HG03521 (cell line): ENCODE measurements around the gene ATP6V1E1.

Experiments
- ATAC-seq: cut with Tn5 transposase; IDR thresholded peaks from one replicate; pipeline ENCODE4 v1.9.1; 2021; ENCODE audit warnings: mild to moderate bottlenecking, moderate library complexity; ENCODE audit not compliant: unreplicated experiment

The ATP6V1E1 gene

GRCh38 chr22:17634696-17635095 is 6.1 kb upstream of the ATP6V1E1 start:
- ATAC-seq: no peak

DNA sequence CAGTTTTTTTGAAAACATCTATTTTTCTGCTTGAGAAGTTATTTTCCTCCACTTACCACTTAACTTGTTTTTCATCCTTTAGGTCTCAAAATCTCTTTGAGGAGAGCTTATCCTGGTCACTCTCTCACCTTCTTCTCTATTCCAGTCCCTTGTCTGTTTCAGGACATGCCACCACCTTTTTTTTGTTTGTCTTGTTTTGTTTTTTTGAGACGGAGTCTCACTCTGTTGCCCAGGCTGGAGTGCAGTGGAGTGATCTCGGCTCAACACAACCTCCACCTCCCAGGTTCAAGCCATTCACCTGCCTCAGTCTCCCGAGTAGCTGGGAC is 5.4 kb upstream of the ATP6V1E1 start:
- ATAC-seq: no peak

GRCh38 chr22:17633217-17633997 is 4.9 kb upstream of the ATP6V1E1 start:
- no peak for ATAC-seq

GRCh38 chr22:17631076-17631565 is 2.6 kb upstream of the ATP6V1E1 start:
- no peak for ATAC-seq

GRCh38 chr22:17629641-17630040 is 1.1 kb upstream of the ATP6V1E1 start:
- no peak for ATAC-seq

GRCh38 chr22:17629173-17629489 is 582 bp upstream of the ATP6V1E1 start:
- ATAC-seq: no peak

DNA sequence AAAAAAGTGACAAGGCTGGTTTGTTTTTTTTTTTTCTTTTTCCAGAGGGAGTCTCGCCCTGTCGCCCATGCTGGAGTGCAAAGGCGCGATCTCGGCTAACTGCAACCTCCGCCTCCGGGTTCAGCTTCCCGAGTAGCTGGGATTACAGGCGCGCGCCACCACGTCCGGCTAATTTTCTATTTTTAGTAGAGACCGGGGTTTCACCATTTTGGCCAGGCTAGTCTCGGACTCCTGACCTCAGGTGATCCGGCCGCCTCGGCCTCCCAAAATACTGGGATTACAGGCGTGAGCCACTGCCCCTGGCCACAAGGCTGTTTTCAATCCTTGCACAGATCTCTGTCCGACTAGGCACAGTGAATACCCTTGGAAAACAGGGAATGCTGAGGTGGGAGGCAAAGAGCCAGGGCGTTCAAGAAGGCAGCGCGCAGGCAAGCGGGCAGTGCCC is 566 bp downstream of the ATP6V1E1 start:
- ATAC-seq: no peak

DNA sequence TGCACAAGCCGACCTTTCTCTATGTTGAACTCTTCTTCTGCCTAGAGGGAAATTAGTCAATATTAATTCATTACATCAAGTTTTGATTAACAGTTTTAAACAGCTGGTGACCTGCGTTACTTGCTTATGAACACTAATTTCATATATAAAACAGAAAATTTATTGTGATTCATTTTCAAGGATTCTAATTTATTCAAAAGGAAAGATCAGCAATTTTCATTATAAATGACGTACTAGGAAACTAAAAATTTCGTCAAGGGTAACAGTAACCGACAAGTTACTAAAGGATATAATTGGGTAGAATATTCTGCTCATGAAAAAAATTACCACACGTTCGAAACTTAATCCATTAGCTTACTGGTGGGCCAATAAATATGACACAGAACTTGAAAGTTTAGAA is 15.3 kb downstream of the ATP6V1E1 start:
- no peak for ATAC-seq

DNA sequence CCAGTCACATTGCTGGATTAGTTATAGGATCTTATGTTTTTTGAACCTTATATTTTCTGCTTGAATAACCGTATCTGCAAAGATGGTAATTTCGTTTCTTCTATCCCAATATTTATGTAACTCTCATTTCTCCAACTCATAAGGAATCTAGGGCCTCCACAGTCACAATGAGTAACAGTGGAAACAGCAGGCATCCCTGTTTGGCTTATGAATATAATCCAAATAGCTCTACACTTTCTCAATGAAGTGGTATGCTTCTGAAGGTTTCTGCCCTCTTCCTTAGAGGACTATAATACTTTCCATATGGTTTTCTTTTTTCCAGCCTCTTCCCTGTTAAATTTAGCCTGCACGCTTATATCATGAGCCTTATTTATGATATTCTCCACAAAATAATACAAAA is 16.5 kb downstream of the ATP6V1E1 start:
- no peak for ATAC-seq

- no peak for ATAC-seq
Measured at GRCh38 chr22:17607891-17608521, 20.5 kb downstream of the ATP6V1E1 start.

- no peak for ATAC-seq
Measured at GRCh38 chr22:17606496-17606895, 22.1 kb downstream of the ATP6V1E1 start.

- no peak for ATAC-seq
Measured at GRCh38 chr22:17603668-17604067, 24.9 kb downstream of the ATP6V1E1 start.

GRCh38 chr22:17601031-17601430 is 27.5 kb downstream of the ATP6V1E1 start:
- no peak for ATAC-seq

GRCh38 chr22:17598318-17598717 is 30.2 kb downstream of the ATP6V1E1 start:
- no peak for ATAC-seq

GRCh38 chr22:17597217-17597616 is 31.3 kb downstream of the ATP6V1E1 start:
- ATAC-seq: no peak

DNA sequence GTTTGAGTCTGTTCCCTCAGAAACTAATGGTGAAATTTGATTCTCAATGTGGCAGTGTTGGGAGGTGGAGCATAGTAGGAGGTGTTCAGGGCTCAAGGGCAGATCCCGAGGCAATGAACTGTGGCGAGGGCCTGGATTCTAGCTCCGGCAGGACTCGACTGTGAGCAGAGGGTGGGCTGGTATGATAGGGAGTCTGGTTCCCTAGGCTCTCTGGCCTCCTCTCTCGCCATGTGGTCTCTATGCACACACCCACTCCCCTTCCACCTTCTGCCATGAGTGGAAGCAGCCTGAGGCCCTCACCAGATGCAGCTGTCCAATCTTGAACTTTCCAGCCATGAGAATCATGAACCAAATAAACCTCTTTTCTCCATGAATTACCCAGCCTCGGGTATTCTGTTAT is 32.3 kb downstream of the ATP6V1E1 start:
- ATAC-seq: no peak

DNA sequence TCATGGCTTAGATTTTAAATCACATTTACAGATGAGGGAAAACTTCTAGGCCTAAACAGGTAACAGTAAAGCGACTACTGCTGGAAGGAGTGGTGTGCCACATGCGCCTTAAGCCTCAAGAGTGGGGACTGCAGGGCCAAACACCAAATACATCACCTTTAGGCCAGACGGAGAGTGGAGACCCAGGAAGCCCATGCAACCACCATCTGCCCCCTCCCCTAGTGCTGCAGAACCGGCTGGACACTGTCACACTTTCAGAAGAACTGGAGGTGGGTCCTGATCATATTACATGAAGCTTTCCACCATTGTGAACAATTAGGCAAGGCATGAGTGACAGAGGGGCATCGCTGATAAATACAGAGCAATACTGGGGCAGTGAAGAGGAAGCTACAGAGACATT is 36.3 kb downstream of the ATP6V1E1 start:
- ATAC-seq: no peak

DNA sequence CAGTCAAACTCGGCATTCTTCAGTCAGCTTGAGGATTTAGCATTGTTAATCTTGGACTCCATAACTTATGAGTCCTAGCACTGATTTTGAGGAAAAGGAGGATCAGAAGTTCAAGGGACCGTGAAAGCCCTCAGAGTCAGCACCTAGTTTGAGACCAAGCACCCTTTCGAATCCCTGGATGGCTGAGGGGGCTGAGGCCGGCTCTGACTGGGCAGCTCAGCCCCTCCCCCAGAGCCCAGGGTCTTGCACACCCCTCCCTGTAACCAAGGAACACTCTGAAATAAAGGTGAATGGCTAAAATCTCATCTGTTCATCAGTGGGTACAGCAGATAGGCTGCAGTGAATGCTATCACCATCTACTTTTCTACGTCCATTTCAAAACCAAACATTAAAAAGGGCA is 38.0 kb downstream of the ATP6V1E1 start:
- ATAC-seq: no peak

DNA sequence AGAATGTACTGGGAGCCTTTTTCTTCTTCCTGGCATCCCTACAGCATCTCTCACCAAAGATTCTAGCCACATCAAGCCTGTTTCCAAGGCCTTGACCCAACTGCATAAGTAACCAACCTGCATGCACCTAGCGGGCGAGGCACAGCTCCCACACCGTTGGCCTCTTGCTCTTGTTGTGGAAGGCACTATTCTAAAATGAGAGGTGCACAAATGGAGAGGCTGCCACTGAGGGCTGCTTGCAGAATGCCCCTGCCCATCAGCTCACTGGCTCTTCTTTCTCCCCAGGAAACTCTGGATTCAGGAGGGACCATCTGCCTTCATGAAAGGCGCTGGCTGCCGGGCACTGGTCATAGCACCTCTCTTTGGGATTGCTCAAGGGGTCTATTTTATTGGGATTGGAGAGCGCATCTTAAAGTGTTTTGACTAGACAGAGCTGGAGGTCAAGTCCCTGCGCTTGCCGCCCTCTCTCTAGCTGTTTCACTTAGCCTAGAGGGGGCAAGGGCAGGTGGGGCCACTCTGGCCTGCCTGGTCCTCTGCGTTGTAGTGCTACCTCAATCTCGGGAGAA is 38.7 kb downstream of the ATP6V1E1 start:
- no peak for ATAC-seq

- ATAC-seq: no peak
Measured at GRCh38 chr22:17588606-17589005, 39.9 kb downstream of the ATP6V1E1 start.

- no peak for ATAC-seq
Measured at GRCh38 chr22:17587629-17588028, 40.9 kb downstream of the ATP6V1E1 start.

DNA sequence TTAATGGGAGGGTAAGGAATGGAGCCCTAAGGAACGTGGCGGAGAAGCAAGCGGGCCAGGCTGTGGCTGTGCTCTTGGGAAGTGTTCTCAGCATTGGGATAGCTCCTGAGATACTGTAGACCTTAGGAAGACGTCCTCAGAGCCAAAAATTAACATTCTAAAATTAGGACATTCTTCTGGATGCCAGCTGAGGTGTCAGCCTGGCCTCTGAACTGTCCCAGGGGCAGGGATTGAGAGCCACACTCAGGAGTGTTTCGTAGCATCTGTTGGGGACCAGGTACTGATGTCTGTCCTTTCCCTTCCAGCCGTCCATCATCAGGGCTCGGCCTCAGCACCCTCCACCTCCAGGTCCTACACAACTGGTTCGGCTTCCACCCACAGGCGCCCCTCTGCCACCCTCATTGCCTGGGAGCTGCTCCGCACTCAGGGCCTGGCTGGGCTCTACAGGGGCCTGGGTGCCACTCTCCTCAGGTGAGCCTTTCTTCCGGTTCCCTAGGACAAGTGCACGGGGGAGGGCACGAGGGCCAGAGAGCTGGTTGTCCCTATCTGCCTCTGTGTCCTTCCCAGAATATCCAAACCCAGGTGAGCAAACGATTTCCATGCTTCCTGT is 41.6 kb downstream of the ATP6V1E1 start:
- ATAC-seq: no peak
